Central memory CD4-positive, alpha-beta T cell (primary cell): ENCODE measurements around the gene KCNQ2.

Experiments
- DNase-seq: peaks from one replicate; pipeline ENCODE4 v3.0.0; 2022

The KCNQ2 gene

DNA sequence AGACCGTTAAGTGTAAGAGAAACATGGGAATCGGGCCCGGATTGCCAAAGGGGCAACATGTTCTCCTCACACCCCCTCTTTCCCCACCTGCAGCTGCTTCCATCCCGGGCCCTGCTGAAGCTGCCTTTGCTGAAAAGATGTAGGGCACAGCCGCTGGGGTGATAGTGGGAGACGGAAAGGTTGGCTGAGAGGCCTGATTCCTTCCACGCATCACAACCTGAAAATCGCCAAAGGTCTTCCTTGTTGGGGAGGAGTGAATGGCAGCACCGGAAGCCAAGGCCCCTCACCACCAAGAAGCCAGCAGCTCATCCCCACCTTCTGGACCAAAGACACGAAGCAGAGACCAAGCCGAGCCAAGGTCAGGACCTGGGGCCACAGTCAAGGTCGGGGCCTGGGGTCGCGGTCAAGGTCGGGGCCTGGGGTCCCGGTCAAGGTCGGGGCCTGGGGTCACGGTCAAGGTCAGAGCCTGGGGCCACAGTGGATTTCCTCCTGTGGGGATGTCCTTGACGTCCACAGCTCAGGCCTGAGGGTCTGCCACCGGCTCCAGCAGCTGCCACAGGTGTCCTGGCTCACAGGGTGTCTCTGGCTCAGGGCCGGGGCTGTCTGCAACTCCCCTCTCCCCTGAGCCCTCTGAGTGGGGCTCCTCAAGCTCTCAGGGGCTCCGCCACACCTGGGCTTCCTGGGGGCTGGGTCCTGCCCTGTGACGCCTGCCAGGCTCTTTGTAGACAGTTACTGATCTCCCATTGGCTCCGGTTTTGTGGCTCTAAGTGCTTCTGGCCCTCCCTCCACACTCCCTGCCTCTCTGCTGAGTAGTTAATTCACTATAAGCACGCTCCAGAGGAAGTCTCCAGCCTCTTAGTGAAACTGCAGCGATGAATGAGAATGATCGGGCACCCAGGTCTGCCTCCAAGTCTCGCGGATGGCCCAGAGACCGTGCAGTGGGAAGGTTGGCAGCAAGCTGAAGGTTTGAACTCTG lies 105.8 kb downstream of the KCNQ2 start:
- no peak for DNase-seq

DNA sequence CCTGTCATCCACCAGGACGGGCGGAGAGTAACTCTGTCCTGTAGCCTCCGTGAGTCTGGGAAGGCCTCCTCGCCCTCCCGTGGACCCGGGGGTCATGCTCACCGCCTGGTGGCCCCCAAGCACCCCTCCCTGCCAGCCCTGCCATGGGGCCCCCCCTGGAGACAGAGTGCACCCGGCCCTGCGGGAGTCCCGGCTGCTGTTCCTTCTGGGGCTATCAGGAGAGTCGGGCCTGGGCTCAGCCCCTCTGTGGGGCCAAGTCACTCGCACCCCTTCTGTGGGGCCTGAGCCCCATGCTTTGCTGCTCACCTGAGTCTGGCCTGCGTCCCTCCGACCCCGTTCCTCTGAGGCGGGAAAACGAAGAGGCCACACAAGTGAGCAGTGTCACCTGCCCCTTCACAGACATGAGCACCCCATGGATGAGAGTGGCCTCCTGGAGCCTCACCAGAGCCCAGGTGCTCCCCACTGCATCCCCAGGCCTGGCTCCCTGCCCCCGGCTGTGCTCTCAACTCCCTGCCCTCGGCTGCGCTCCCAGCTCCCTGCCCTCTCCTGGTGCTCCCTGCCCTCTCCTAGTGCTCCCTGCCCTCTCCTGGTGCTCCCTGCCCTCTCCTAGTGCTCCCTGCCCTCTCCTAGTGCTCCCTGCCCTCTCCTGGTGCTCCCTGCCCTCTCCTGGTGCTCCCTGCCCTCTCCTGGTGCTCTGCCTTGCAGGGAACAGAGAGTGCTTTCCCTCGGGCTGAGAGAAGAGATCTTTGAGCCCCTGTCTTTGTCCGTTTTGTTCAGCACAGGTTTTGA lies 106.7 kb downstream of the KCNQ2 start:
- DNase-seq, result no peak

DNA sequence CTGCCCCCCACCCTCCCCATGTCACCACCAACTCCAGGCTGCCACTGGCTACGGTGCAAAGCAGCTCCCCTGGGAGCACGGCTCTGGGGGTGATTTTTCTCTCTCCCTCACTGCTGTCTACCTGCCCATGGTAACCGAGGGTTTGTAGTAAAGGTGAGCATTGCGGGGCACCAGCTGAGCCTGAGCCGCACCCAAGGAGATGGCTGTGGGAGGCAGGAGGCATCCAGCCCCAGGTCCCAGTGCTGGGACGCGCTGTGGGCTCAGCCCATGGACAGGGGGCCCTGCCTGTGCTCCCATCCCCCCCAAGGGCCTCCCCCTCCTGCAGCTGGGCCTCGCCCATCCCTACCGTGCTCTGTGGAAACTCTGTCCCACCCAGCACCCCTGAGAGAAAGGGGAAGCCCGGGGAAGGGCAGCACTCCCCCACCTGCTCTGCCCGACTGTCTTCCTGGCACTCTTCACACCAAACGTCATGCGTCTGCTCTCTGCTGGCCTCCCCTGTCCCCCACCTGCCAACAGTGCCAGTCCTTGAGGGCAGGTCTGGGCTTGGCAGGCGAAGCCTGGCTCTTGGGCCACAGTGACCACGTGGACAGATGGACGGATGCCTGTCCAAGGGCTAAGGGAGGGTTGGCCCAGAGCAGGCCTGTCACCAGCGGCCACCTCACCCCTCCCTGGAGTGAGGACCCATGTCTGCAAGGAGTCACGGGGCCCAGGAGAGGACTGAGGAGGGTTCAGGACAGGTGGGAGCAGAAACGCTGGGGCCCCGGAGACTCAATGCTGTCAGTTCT lies 107.5 kb downstream of the KCNQ2 start:
- DNase-seq, result no peak

DNA sequence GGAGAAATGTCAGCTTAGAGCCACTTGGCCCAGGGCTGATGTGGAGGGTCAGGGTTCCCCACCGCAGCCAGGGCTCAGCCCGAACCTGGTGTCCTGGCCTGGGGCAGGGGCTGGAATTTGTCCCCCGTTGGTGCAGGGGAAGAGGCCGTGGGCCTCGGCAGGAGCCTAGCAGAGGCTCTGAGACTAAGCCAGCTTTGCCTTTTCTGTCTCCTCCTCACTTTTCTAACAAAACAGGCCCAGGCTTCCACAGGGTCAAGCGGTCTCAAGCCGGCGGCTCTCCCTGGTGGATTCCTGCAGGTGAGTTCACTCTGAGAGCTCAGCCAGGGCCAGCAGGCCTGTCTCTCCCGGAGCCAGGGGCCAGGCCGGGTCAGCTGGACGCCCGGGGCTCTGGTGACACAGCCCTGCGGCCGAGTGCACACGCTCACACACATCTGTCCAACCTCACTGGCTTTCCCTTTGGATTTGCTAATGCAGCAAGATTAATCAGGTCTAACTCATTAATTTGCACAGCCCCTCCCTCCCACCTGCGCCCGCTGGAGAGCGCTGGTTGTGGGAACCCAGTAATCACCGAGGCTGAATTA lies 108.4 kb downstream of the KCNQ2 start:
- DNase-seq, result no peak

DNA sequence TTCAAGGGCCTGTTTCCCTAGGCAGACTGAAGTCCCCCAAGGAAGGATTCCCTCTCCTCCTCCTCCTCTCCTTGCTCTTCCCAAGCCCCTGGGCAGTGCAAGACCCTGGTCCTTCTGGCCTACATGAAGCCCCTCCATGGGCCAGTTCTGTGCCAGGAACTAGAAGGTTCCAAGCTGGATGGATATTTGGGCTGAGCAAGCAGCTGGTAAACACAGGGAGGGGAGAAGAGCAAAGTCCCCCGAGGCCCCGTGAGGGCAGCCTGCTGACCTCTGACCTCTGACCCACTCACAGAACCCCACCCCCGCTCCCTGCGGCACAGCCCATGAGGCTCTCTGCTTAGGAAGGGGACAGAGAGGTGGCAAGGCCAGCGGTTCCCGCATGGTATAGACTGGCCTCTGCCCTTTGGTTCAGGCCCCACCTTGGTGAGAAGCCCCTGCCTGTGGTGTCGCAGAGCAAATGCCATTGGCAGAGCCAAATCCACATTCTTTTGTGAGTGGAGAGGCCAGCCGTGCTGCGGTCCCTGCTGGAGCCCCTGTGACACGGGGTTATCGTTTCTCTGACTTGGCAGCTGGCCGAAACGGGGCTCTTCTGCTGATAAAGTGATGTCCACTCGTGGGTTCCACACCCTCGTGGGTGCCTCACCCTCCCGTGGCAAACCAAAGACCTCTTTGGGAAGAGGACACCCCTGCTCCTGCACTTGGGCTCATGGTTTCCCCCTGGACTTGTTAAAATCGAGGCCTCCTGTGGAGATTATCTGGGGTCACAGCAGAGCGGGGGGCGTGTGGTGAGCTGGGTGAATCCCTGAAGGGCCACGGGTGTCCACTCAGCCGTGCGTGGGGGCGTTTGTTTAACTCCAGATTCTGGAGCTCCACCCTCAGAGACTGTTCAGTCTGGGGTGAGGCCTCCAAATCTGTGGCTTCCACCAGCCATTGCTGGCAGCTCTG lies 109.2 kb downstream of the KCNQ2 start:
- no peak for DNase-seq

DNA sequence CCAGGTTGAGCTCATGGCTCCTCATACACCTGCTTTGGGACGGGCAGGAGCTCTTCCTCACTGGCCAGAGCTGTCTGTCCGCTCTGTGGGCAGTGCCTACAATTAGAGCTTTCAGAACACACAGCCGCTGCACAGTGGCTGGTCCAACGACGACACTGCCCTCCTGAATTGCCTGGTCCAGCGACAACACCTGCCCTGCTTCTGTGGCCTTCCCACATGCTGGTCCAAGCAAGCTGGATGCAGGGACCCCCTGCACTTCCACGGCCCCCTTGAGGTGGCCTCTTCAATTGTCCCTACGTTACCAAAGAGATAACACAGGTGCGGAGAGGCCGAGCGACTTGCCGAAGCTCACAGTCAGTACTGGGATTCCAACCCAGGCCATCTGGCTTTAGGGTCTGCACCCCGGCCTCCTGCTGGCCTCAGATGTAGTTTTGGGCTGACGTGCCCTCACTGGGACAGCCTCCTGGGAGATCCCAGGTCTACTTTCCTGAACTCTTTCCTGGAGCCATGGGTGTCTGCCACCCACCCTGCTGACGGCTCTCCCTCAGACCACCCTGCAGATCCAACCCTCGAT lies 109.9 kb downstream of the KCNQ2 start:
- no peak for DNase-seq

DNA sequence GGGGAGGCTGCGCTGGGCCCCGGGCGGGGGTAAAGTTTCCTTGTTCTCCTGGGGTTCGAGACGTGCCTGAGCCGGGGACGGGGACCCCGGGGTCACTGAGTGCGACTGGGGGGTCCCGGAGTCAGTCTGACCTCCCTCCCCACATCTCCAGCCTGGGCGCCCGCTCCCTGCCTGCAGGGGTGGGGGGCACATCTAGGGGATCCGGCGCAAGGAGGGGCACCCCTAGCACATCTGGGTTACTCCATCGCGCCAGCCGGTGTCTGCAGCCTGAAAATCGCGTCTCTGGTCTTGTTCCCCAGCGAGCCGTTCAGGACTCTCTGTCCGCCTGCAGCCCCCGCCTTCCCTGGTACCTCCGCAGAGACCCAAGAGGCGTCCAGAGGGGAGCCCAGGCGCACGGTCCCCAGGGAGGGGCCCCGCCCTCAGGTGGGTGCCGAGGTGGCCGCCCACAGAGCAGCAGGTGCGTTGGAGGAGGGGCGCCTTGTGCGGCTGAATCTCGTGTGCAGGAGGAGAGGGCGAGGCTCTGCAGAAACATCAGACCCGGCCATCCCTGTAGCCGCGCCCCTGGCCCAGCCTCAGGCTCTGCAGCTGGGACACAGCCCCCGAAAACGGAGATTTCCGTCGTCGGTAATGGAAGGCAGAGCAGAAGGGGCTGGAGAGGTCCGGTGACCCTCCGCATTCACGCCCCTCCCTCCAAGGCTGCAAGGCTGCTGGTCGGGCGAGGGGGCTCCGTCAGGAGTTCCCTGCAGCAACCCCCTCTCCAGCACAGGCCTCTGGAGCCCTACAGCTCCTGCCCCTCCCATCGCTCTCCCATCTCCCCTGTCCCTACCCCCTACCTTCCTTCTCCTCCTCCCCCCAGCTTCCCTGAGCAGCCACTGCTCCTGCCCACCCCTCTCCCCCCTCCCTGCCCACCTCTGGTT lies 110.7 kb downstream of the KCNQ2 start:
- no peak for DNase-seq

DNA sequence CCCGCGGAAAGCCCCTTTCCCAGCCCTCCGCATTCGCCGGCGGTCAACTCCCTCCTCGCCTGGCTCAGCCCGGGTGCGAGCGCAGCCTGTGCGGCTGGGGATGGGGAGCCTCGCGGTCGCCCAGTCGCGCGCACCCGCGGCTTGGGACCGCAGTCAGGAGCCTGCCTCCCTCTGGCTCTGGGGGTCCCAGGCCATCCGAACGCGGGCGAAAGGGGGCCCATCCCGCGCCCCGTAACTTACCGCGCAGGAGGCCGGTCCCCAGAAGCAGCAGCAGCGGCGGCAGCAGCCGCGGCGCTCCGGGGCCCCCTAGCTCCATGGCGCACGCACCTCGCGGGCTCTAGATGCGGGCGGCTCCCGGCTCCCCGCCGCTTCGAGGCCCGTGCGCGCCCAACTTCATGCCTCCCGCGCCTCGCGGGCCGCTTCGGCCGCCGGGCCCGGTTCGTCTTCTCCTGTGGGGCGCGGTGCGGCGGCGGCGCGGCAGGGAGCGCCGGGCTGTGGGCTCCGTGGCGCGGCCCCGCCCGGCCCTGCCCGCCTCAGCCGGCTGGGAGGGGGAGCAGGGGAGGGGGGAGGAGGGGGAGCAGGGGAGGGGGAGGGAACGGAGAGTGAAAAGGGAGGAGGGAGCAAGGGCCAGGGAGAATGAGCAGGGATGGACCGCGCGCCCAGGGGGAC lies 111.5 kb downstream of the KCNQ2 start, which contains the start of gene CHRNA4:
Gene CHRNA4 (minus strand): TSS at position 500 of the 669 bp plus-strand sequence. CDS start 184 bp downstream, at position 316.
- no peak for DNase-seq

DNA sequence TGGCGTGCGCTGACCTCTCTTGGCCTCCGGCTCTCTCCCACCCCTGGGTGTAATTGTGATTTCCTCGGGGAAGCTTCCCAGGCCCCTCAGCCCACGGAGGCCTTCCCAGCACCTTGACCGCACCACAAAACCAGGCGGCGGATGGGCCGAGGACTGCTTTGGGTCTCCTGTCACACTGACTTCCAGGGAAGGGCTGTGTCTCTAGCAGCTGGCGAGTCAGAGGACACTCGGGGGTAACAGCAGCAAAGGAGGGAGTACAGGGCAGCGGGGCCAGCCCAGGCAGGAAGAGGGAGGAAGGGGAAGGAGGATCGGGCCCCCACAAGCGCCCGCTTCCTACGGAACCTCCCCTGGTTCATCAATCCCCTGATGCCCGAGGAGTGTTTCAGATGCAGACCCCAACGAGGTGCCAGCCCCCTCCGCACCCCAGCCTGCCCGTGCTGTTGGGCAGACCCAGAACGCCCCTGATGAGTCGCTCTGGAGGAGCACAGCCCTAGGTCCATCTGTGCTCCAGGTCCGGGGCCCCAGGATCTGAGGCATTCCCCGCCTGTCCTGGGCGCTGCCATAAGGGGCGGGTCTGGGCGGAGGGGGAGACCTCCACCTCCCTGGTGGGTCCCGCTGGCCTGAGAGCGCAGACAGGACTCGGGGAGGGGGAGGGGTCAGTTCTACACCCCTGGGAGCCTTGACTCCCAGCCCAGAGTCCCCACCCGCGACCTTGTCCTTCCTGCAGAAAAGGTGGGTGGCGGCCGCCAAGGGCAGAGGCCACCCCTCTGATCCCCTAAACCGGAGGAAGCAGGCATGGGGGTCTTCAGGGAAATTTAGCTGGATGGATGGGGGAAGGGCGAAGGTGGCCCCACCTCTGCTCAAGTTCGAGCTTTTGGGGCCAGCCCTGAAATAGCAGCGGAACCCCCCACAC lies 112.3 kb downstream of the KCNQ2 start:
- DNase-seq, result no peak

DNA sequence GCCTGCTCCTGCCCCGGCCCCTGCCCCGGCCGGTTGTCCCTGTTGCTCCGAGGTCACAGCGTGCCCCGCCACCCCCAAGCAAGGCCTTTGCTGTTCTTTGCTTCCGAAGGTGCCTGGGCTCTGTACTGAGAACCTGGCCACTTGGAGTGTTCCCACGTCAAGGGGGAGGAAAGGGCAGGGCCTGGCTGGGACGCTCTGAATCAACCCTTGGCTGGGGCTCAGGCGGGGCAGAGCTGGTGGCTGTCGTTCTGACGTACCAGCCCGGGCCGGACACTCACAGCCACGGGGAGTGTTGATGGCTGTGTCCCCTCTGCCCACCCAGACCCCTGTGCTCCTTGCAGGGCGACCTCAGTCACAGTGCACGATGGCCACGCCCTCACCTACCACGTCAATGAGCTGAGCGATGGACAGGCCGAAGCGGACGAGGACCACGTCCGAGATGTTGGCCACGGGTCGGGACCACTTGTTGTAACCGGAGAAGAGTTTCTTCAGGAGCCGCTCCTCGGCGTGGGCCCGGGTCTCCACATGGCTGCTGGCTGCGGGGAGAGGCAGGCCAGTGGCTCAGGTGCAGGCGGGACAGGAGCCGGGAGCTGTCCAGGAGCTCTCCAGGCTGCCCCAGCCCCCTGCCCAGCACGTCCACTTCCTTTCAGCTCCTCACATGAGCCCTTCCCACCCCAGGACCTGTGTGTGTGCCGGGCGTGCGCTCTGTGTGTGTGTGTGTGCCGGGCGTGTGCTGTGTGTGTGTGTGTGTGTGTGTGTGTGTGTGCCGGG lies 113.1 kb downstream of the KCNQ2 start:
- no peak for DNase-seq

DNA sequence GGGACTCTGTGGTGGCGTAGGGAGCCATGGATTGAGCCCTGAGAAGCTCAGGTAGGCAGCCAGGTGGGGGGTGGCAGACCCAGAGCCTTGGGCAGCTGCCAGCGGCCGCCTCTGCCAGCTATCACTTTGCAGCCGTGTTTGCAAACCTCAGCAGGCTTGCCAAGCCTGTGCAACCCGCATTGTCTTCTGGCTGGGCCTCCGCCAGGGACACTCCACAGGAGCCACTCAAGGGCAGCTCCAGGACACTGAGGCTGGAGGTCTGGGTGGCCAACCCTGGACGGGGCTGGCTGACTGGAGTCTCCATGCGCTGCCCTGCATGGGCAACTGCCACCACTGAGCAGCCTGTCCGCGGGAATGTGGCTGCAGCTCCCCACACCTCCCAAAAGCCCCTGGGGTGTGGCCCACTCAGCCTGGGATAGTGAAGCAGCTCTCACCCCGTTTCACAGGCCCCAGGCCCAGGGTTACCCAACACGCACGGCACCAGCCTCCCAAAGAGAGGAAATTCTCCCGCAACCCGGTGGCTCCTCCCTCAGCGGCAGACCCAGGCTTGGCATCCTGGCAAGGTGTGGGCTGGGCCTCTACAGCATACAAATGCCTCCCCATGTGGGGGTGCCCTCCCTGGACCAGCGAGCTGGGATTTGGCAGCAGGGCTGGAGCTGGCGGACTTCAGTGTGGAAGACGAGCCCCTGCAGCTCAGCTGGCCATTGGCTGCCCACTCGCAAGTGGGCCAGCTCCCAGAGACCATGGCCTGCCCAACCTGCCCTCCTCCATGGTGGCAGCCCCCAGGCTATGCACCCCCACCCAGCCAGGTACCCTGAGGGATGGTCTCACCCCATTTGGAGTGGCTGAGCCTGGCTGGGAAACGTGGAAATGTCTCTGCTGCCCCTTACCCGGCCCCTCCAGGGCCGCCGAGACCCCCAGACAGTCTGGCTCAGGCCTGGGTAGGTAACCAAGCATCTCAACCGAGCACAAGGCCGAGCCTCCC lies 114.2 kb downstream of the KCNQ2 start:
- no peak for DNase-seq

DNA sequence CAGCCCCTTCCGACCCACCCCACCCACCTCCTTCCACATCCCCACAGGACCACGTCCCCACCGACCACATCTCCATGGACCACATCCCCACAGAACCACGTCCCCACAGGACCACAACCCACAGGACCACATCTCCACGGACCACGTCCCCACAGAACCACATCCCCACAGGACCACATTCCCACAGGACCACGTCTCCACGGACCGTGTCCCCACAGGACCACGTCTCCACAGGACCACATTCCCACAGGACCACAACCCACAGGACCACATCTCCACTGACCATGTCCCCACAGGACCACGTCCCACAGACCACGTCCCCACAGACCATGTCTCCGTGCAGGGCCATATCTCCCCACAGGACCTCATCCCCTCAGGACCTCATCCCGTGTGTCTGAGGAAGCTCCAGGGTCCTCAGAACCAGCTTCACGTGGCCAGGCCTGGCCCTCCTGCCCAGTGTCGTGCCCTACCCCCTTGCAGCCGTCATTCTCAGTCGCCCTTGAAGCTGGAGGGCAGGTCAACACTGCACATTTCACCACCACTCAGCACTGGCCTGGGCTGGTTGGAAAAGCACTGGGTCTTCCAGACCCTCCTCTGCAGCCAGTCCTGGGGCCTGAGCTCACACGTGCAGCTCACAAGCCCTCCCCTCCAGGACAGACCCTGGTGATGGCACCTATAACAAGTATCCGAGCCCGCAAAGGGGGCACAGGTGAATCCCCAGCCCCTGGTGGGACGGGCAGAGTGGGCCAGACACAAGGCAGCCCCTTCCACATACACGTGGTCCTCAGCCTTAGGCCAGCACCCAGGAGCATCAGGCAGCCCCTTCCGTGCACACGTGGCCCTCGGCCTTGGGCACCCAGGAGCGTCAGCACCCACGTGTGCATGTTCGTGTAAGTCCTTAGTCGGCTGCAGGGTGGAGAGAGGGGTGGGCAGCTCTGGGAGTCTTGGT lies 115.2 kb downstream of the KCNQ2 start:
- DNase-seq, result no peak

DNA sequence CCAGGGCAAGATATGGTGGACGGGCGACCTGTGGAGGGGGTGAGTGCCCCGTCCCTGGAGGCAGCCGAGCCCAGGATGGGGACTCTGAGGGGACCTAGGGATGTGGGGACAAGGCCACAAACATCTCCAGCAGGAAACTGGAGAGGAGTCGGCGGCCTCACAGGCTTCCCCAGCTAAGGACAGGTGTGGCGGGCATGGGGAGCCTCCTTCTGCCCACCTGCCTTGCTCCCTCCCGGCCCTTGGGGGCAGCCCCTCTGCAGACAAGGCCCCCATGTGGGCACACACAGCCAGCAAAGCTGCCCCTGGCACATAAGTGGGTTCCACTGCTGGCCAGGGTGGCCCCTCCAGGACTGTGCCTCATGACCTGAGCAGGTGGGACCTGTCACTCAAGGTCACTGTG lies 115.9 kb downstream of the KCNQ2 start:
- no peak for DNase-seq

DNA sequence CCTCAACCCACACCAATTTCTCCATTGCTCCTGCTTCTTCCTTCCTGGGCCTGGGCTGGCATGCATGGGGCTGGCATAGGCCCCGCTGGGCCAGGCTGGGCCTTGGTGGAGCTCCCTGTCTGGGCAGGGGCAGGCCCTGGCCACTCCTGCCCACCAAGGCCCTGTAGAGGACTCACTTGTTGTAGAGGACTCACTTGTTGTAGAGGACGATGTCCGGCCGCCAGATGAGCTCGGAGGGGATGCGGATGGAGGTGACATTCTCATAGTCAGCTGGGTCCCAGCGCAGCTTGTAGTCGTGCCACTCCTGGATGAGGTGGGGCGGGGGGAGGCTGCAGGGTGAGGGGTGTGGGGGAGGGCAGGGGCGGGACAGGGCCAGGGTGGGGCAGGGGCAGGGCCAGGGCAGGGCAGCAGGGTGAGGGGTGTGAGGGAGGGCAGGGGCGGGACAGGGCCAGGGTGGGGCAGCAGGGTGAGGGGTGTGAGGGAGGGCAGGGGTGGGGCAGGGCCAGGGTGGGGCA lies 116.6 kb downstream of the KCNQ2 start:
- no peak for DNase-seq
